Activated T-cell treated with anti-CD3 and anti-CD28 coated beads, Interleukin-2, amount 50 U/mL, for 72 hours (primary cell): Measurements from ENCODE around the gene KLHL14. TPM values are rescaled to one million over a fixed set of nuclear protein-coding genes. Genes with fewer than 3 reads are reported as not detected.

Experiments
- ATAC-seq, 2 donors: fragments of 150-1000 bp; cut with Tn5 transposase; replicated peaks in 1 of 2; 2 replicates each; pipeline ENCODE4 v1.10.0; 2021; ENCODE audit warnings: moderate library complexity in 2 of 2, mild to moderate bottlenecking in 1 of 2
- DNase-seq, 2 donors: peaks; one replicate each; pipeline ENCODE4 v3.0.0; 2021 to 2022; ENCODE audit warnings: mixed read lengths in 1 of 2
- H3K27ac Mint-ChIP-seq: one replicate; pipeline ENCODE4 v1.8.0; 2022; ENCODE audit warnings: mild to moderate bottlenecking, moderate library complexity, mixed read lengths
- H3K27me3 Mint-ChIP-seq: one replicate; pipeline ENCODE4 v1.8.0; 2022; ENCODE audit warnings: low read depth, mixed read lengths
- H3K36me3 Mint-ChIP-seq, 2 donors: one replicate each; pipeline ENCODE4 v1.8.0; 2022; ENCODE audit warnings: mixed read lengths in 2 of 2, mild to moderate bottlenecking in 1 of 2; ENCODE audit not compliant: insufficient read depth in 2 of 2
- H3K4me1 Mint-ChIP-seq: one replicate; pipeline ENCODE4 v1.8.0; 2022; ENCODE audit warnings: low read depth, mixed read lengths
- H3K4me3 Mint-ChIP-seq, 2 donors: one replicate each; pipeline ENCODE4 v1.8.0; 2022; ENCODE audit warnings: mild to moderate bottlenecking in 2 of 2, mixed read lengths in 2 of 2, moderate library complexity in 2 of 2
- H3K9me3 Mint-ChIP-seq, 2 donors: one replicate each; pipeline ENCODE4 v1.8.0; 2022; ENCODE audit warnings: mixed read lengths in 2 of 2
- total RNA-seq, 2 donors: library from RNA; stranded (reverse); gene quantifications; one replicate each; pipeline ENCODE4 v1.2.3, GENCODE V29; 2022

The KLHL14 gene
- total RNA-seq, 2 donors from 2014 or later: 0.05 TPM; not detected in 1

DNA sequence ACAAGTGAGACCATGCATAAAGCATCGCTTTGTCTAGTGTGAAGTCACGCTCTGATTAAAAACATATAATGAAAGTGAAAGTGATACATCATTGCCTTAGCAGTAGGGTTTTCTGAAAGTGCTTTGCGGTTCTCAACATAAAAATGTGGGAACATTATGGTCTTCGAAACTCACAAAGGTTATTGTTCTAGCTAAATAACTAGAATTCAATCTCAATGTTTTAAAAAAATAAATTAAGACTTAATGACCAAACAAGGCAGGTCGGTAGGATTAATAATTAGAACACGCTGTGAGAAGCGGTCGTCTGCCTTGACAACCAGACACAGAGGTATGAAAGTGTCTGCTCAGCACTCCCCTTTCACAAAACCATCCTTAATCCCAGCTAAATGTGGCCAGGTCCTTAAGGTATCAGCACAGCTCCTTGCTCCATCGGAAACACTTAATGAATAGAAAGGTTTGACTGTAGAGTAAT is 42.2 kb downstream of the KLHL14 start:
- ATAC-seq: peak; percentile 58 to 65

GRCh38 chr18:32730068-32730467 is 42.8 kb downstream of the KLHL14 start:
- Mint-ChIP-seq H3K9me3 (peaks cover 0 to 2% of the 10 kb centered on the region in 2 donors), H3K27me3 (peaks cover 11% of the 10 kb centered on the region), H3K4me1 (peaks cover 9% of the 10 kb centered on the region), H3K27ac (no peak overlapping the region), H3K36me3 (peaks cover 0 to 2% of the 10 kb centered on the region in 2 donors), H3K4me3 (peak overlapping the region in 1 of 2 donors; percentile 65)
- no peak for ATAC-seq
- no peak for DNase-seq

More for the DNA sequence above, 42.2 kb downstream of the KLHL14 start:
- H3K9me3 Mint-ChIP-seq: peaks cover 0 to 2% of the 10 kb centered on the region in 2 donors
- peaks cover 0 to 2% of the 10 kb centered on the region in 2 donors for H3K36me3 Mint-ChIP-seq
- H3K27me3 Mint-ChIP-seq: peaks cover 11% of the 10 kb centered on the region
- DNase-seq: peak in 1 of 2 donors; percentile 1
- peak overlapping the region in 1 of 2 donors; percentile 65 for H3K4me3 Mint-ChIP-seq
- H3K4me1 Mint-ChIP-seq: peaks cover 9% of the 10 kb centered on the region
- no peak overlapping the region for H3K27ac Mint-ChIP-seq

- H3K4me3 Mint-ChIP-seq: no peak overlapping the region
- no peaks in the 10 kb centered on the region for H3K9me3 Mint-ChIP-seq
- ATAC-seq (no peak), DNase-seq (no peak)
- H3K36me3 Mint-ChIP-seq: no peaks in the 10 kb centered on the region
- H3K4me1 Mint-ChIP-seq: no peaks in the 10 kb centered on the region
- no peak overlapping the region for H3K27ac Mint-ChIP-seq
- peaks cover 8% of the 10 kb centered on the region for H3K27me3 Mint-ChIP-seq
These were observed 48.6 kb downstream of the KLHL14 start for GRCh38 chr18:32724071-32724749.

DNA sequence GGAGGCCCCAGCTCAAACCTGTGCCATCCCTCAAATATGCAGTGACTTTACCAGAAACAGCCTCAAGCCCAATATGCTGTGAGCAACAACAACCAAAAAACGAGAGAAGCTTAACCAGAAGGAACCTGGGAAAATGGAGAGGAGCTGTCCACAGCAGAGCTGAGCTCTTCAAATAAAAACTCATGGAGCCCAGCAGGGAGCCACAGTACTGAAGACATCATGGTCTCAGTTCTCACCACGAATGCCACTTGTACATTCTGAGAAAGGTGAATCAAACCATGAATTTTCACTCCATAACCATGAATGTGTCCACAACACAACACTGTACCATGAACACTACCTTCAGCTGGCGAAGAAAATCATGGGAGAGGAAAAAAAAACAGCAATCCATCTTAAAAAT is 50.5 kb downstream of the KLHL14 start:
- Mint-ChIP-seq H3K4me3 (no peak overlapping the region), H3K4me1 (no peaks in the 10 kb centered on the region), H3K9me3 (no peaks in the 10 kb centered on the region), H3K27me3 (peaks cover 8% of the 10 kb centered on the region), H3K36me3 (no peaks in the 10 kb centered on the region), H3K27ac (no peak overlapping the region)
- DNase-seq (no peak), ATAC-seq (no peak)

DNA sequence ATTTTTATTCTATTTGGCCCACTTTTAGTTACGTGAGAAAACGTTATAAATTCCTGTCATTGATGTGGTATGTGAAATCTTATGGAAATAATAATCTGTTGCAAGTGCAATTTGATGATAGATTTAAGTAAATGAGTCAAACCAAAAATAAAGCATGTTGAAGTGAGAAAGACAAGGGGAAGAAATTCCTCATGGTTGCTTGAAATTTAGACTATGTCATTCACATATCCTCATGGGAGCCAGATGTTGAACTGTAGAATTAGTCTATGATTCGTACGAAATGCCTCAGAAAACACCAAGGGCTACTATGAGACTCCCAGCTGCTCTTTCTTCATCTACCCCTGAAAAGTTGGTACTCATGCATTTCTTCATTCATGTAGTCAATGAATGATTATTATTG is 55.7 kb downstream of the KLHL14 start:
- ATAC-seq: no peak
- no peak overlapping the region for H3K4me3 Mint-ChIP-seq
- no peaks in the 10 kb centered on the region for H3K4me1 Mint-ChIP-seq
- H3K27me3 Mint-ChIP-seq: peaks cover 8% of the 10 kb centered on the region
- no peak overlapping the region for H3K27ac Mint-ChIP-seq
- H3K9me3 Mint-ChIP-seq: no peaks in the 10 kb centered on the region
- DNase-seq: no peak
- no peaks in the 10 kb centered on the region for H3K36me3 Mint-ChIP-seq

DNA sequence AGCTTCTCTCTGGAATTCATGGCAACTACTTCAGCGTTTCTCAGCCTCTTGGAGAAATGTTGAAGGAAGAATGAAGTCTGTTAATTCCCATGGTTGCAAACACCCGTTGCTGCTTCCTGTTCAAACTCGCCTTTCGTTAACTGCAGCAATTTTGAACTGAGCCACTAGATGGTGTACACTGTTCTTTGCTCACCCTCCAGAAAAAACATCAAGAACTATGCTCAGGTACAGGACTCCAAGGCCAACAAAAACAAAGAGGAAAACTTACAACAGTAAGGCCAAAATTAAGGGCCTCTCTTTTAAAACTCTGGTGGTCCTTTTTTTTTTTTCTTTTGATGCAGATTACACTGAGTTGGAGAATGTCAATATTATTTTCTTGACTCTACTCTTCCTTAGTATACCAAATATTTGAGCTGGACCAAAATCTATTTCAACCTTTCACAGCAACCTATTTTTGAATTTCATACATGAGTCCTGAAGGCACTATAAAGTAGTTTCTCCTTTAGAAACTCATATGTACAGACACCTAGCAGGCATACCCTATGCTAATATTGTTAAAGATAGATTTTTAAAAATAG is 58.2 kb downstream of the KLHL14 start:
- Mint-ChIP-seq H3K27me3 (peaks cover under 1% of the 10 kb centered on the region), H3K4me1 (no peaks in the 10 kb centered on the region), H3K27ac (no peak overlapping the region), H3K36me3 (no peaks in the 10 kb centered on the region), H3K4me3 (no peak overlapping the region), H3K9me3 (no peaks in the 10 kb centered on the region)
- ATAC-seq (peak; percentile 45 to 52), DNase-seq (peak; percentile 9 to 19)

DNA sequence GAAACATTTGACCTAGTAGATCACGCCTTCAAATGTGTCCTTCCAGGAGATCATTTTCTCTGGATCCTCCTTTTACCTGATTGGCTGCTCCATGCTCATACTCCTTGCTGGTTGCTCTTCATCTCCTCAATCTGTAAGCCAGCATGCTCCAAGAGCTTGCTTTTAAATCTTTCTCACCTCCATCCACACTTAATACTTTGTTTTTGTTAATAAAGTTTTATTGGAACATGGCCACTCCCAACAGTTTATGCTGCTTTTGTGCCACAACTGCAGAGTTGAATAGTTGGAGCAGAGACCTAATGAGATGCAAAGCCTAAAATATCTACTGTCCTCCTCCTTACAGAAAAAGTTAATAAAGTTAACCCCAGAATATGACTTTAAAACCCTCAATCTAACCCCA is 60.0 kb downstream of the KLHL14 start:
- Mint-ChIP-seq H3K9me3 (no peaks in the 10 kb centered on the region), H3K4me3 (no peak overlapping the region), H3K27me3 (peaks cover 6% of the 10 kb centered on the region), H3K36me3 (no peaks in the 10 kb centered on the region), H3K27ac (no peak overlapping the region), H3K4me1 (no peaks in the 10 kb centered on the region)
- no peak for DNase-seq
- no peak for ATAC-seq

GRCh38 chr18:32711862-32712261 is 61.0 kb downstream of the KLHL14 start:
- no peak for DNase-seq
- no peak for ATAC-seq
- H3K36me3 Mint-ChIP-seq: no peaks in the 10 kb centered on the region
- no peak overlapping the region for H3K4me3 Mint-ChIP-seq
- no peaks in the 10 kb centered on the region for H3K9me3 Mint-ChIP-seq
- no peaks in the 10 kb centered on the region for H3K4me1 Mint-ChIP-seq
- H3K27ac Mint-ChIP-seq: no peak overlapping the region
- H3K27me3 Mint-ChIP-seq: peaks cover 6% of the 10 kb centered on the region

GRCh38 chr18:32707586-32707985 is 65.2 kb downstream of the KLHL14 start:
- no peaks in the 10 kb centered on the region for H3K36me3 Mint-ChIP-seq
- no peak for DNase-seq

DNA sequence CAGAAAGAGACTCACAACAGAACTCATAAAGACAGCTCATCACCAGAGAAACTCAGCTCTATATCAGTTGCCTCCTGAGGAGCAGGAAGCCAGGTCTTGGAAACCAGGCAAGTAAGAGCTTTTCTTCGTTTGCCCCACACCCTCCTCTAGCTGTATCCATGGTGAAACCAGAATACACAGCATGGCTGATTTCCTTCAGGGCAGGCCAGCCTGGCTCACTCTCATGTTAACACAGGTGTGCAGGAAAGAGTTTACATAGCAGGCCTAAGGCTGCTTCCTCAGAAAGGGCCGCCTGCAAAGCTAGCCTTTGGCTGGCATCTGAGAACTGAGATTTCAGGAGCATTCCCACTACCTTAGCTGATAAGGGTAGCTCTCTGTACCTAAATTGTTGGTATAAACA is 65.7 kb downstream of the KLHL14 start:
- Mint-ChIP-seq H3K9me3 (no peaks in the 10 kb centered on the region), H3K4me3 (no peak overlapping the region), H3K27me3 (peaks cover 6% of the 10 kb centered on the region), H3K27ac (no peak overlapping the region), H3K36me3 (no peaks in the 10 kb centered on the region), H3K4me1 (no peaks in the 10 kb centered on the region)
- no peak for DNase-seq
- ATAC-seq: no peak

More at GRCh38 chr18:32707586-32707985, 65.2 kb downstream of the KLHL14 start:
- peaks cover 6% of the 10 kb centered on the region for H3K27me3 Mint-ChIP-seq
- no peaks in the 10 kb centered on the region for H3K4me1 Mint-ChIP-seq
- H3K27ac Mint-ChIP-seq: no peak overlapping the region
- ATAC-seq: no peak
- no peak overlapping the region for H3K4me3 Mint-ChIP-seq
- H3K9me3 Mint-ChIP-seq: no peaks in the 10 kb centered on the region

- DNase-seq: no peak
- no peaks in the 10 kb centered on the region for H3K27me3 Mint-ChIP-seq
- no peaks in the 10 kb centered on the region for H3K4me1 Mint-ChIP-seq
- no peak for ATAC-seq
- H3K27ac Mint-ChIP-seq: no peak overlapping the region
- no peak overlapping the region for H3K4me3 Mint-ChIP-seq
- H3K9me3 Mint-ChIP-seq: no peaks in the 10 kb centered on the region
- H3K36me3 Mint-ChIP-seq: no peaks in the 10 kb centered on the region
These were observed 71.5 kb downstream of the KLHL14 start for GRCh38 chr18:32701313-32701712.

DNA sequence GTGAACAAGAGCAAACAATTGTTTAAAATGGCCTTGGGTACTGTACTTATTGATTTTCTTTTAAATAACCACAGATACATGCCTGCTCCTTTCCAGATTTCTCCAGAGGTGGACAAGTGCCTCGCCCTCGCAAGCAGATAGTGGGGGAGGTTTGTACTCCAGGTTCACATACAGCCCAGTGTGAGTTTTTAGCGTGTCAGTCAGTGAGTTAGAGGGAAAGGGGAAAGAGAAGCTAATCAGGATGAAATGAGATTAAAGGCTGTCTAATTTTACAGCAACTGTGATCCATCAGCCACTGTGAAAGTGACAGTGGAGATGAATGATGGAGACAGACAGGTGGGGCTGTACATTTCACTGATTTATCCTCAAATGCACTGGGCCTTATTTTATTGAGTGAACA is 74.7 kb downstream of the KLHL14 start:
- no peak for DNase-seq
- Mint-ChIP-seq H3K36me3 (no peaks in the 10 kb centered on the region), H3K9me3 (no peaks in the 10 kb centered on the region), H3K27me3 (no peaks in the 10 kb centered on the region), H3K4me3 (no peak overlapping the region), H3K27ac (no peak overlapping the region), H3K4me1 (no peaks in the 10 kb centered on the region)
- no peak for ATAC-seq

DNA sequence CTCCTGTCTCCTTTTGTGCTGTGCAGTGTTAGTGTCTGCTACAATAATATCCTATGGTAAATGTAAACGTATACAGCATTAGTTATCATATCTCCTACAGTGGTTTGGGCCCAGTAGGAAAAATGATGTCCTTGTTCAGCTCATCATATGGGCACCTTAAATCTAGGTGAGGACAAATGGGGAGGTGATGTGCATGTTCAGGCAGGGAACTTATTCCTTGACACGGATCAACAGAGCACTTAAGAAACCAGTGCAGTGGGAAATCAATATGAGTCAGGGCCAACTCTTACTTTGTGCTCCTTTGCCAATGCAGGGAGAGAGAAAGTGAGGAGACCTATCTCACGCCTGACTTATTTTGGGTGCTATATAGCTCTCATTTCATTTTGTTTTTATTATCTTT is 76.4 kb downstream of the KLHL14 start:
- DNase-seq (no peak), ATAC-seq (no peak)
- no peaks in the 10 kb centered on the region for H3K27me3 Mint-ChIP-seq
- no peaks in the 10 kb centered on the region for H3K9me3 Mint-ChIP-seq
- H3K27ac Mint-ChIP-seq: no peak overlapping the region
- H3K4me3 Mint-ChIP-seq: no peak overlapping the region
- no peaks in the 10 kb centered on the region for H3K36me3 Mint-ChIP-seq
- no peaks in the 10 kb centered on the region for H3K4me1 Mint-ChIP-seq

DNA sequence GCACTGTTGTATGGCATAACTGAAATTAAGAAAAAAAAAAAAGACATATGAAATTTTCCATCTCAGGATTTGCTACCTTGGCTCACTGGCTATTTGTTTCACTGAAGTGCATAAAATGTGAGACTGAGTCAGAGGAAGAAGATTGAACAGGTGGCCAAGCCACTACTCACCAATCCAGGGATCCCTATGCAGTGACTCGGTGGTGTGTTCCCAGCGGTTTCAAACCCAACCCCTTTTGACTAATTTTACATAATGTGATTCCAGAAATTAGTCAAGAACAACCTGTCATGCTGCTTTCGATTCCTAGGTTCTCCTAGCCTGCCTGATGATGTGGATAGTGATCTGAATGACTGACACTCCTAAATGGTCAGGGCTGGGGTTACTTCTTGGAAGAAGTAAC is 77.3 kb downstream of the KLHL14 start:
- Mint-ChIP-seq H3K9me3 (no peaks in the 10 kb centered on the region), H3K27me3 (no peaks in the 10 kb centered on the region), H3K4me1 (no peaks in the 10 kb centered on the region), H3K4me3 (no peak overlapping the region), H3K36me3 (no peaks in the 10 kb centered on the region), H3K27ac (no peak overlapping the region)
- DNase-seq (no peak), ATAC-seq (peak in 1 of 2 donors; percentile 17)
